RWPE2 (cell line): Measurements from ENCODE around the gene SLC25A21.

Source experiments
- ATAC-seq: fragments of 200-7000 bp; cut with Tn5 transposase; 3 replicates; pipeline ENCODE4 v1.9.1; 2021; ENCODE audit warnings: low read depth
- DNase-seq: peaks from one replicate; pipeline ENCODE4 v3.0.0-alpha.2; 2020; ENCODE audit warnings: low spot score
- H3K27ac ChIP-seq: fragments of 450-650 bp; 2 replicates; pipeline ENCODE4 v1.5.1; 2017; ENCODE audit warnings: mild to moderate bottlenecking; ENCODE audit not compliant: poor library complexity, severe bottlenecking
- H3K27me3 ChIP-seq: fragments of 250-450 bp; sonication (Bioruptor Pico); 2 replicates; pipeline ENCODE4 v1.5.1; 2021; ENCODE audit warnings: mild to moderate bottlenecking, moderate library complexity; ENCODE audit not compliant: insufficient read depth, poor library complexity, severe bottlenecking
- H3K36me3 ChIP-seq: fragments of 250-450 bp; sonication (Bioruptor Pico); 2 replicates; pipeline ENCODE4 v1.5.1; 2020; ENCODE audit warnings: low read depth, mild to moderate bottlenecking, moderate library complexity
- H3K4me1 ChIP-seq: fragments of 250-450 bp; sonication (Bioruptor Pico); 2 replicates; pipeline ENCODE4 v1.5.1; 2021; ENCODE audit warnings: mild to moderate bottlenecking, moderate library complexity; ENCODE audit not compliant: insufficient read depth, poor library complexity, severe bottlenecking
- H3K4me3 ChIP-seq: fragments of 250-450 bp; sonication (Bioruptor Pico); 2 replicates; pipeline ENCODE4 v1.5.1; 2021; ENCODE audit warnings: mild to moderate bottlenecking, moderate library complexity; ENCODE audit not compliant: severe bottlenecking
- H3K9me3 ChIP-seq: fragments of 250-450 bp; sonication (Bioruptor Pico); 2 replicates; pipeline ENCODE4 v1.5.1; 2021; ENCODE audit warnings: mild to moderate bottlenecking, moderate library complexity; ENCODE audit not compliant: severe bottlenecking
- TF ChIP-seq, protein P1 (sequence below): fragments of 450-650 bp; IDR thresholded peaks from one replicate; pipeline ENCODE4 v1.5.1; 2017; ENCODE audit warnings: mild to moderate bottlenecking, moderate library complexity; ENCODE audit not compliant: poor library complexity, severe bottlenecking

Gene SLC25A21

DNA sequence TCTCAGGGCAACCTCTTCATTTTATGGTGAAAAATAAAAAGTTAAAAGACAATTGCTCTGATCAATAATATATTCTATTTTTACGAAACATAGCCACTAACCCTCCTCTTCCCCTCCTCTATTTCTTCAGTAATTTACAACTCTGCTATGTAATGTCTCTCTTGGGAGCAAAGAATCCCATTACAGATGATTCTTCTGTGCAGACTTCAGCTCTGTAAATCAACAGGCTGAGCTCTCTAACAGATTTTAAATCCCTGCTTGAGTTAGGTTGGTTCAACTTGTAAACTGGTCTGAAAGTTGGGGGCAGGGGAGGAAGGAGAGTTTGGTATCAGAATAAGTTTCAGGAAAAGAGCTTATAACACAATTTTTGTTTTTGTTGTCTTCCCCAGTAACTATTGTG lies 151.0 kb downstream of the SLC25A21 start:
- TF ChIP-seq, protein P1, sequence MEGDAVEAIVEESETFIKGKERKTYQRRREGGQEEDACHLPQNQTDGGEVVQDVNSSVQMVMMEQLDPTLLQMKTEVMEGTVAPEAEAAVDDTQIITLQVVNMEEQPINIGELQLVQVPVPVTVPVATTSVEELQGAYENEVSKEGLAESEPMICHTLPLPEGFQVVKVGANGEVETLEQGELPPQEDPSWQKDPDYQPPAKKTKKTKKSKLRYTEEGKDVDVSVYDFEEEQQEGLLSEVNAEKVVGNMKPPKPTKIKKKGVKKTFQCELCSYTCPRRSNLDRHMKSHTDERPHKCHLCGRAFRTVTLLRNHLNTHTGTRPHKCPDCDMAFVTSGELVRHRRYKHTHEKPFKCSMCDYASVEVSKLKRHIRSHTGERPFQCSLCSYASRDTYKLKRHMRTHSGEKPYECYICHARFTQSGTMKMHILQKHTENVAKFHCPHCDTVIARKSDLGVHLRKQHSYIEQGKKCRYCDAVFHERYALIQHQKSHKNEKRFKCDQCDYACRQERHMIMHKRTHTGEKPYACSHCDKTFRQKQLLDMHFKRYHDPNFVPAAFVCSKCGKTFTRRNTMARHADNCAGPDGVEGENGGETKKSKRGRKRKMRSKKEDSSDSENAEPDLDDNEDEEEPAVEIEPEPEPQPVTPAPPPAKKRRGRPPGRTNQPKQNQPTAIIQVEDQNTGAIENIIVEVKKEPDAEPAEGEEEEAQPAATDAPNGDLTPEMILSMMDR, result no peak
- H3K4me3 ChIP-seq, result no peak overlapping the region
- no peaks in the 10 kb centered on the region for H3K9me3 ChIP-seq
- DNase-seq (no peak), ATAC-seq (no peak)
- H3K27me3 ChIP-seq, result no peaks in the 10 kb centered on the region
- H3K36me3 ChIP-seq, result no peaks in the 10 kb centered on the region
- no peaks in the 10 kb centered on the region for H3K4me1 ChIP-seq
- H3K27ac ChIP-seq, result no peak overlapping the region

DNA sequence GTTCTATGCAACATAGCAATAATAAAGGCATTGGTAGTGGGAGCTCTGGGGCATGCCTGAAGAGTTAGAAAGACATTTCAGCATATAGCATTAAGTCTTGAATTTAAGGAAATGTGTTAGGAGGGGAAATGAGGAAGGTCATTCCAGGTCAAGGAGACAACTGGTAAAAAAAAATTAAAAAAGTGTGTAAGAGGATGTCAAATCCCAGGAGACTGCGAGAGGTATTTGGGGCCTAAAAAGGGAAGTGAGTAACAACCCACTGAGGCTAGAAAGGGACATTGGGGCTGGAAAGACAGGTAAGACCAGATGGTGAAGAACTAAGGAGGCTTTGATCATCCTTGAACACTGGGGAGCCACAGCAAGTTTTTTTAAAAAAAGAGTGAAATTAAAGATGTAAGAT lies 152.9 kb downstream of the SLC25A21 start:
- DNase-seq, result no peak
- TF ChIP-seq, protein P1, result no peak
- Histone ChIP-seq H3K27me3 (no peaks in the 10 kb centered on the region), H3K27ac (no peak overlapping the region), H3K36me3 (no peaks in the 10 kb centered on the region), H3K4me1 (no peaks in the 10 kb centered on the region), H3K9me3 (no peaks in the 10 kb centered on the region), H3K4me3 (no peak overlapping the region)
- no peak for ATAC-seq

DNA sequence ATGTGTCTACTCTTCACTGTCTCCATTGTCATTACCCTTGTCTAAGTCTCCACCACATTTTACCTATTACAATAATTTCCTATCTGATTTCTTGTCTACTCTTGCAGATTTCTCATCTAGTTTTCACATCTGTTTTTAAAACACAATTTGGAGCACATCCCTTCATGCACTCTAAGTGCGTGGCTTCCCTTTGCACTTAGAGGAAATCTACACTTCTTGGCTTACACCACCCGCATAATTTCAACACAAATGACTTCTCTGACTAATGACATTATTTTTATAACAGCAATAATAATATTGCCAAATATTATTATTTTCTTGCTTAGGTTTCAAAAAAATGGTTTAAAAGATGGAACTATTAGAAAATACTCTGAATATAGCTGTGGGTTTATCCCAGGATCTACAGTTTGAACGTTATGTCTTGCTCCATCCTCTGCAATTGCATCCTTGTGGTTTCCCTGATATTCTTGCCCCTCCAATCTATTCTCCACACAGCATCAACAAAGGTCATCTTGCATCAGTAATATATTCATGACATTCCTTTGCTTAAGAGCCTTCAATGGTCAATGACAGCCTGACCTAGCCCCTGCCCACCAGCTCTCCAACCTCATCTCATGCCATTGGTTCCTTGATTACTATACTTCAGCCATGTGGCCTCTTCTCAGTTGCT lies 153.7 kb downstream of the SLC25A21 start:
- ATAC-seq (no peak), DNase-seq (no peak)
- TF ChIP-seq, protein P1, result no peak
- H3K4me3 ChIP-seq, result no peak overlapping the region
- no peaks in the 10 kb centered on the region for H3K9me3 ChIP-seq
- no peaks in the 10 kb centered on the region for H3K4me1 ChIP-seq
- H3K27me3 ChIP-seq, result no peaks in the 10 kb centered on the region
- H3K36me3 ChIP-seq, result no peaks in the 10 kb centered on the region
- H3K27ac ChIP-seq, result no peak overlapping the region

DNA sequence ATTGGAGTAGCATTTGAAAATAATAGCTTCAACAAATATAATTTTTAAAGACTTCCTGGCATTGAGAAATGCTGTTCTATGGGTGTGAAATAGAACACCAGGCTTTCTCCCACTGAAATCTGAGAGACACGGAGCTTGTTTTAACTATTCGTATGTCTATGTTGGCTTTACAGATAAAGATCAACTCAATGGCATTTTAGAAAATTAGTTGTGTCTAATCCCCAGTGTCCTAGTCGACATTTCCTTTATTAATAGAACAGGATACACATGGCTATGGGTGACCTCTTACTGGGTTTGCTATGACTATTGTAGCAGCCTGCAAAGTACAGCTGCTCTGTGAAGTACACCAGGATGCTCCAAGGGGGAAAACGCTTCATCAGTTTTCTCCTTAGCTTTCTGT lies 159.3 kb downstream of the SLC25A21 start:
- TF ChIP-seq, protein P1, result no peak
- no peaks in the 10 kb centered on the region for H3K27me3 ChIP-seq
- H3K4me3 ChIP-seq, result no peak overlapping the region
- no peaks in the 10 kb centered on the region for H3K36me3 ChIP-seq
- ATAC-seq (no peak), DNase-seq (no peak)
- H3K4me1 ChIP-seq, result no peaks in the 10 kb centered on the region
- H3K9me3 ChIP-seq, result no peaks in the 10 kb centered on the region
- no peak overlapping the region for H3K27ac ChIP-seq

DNA sequence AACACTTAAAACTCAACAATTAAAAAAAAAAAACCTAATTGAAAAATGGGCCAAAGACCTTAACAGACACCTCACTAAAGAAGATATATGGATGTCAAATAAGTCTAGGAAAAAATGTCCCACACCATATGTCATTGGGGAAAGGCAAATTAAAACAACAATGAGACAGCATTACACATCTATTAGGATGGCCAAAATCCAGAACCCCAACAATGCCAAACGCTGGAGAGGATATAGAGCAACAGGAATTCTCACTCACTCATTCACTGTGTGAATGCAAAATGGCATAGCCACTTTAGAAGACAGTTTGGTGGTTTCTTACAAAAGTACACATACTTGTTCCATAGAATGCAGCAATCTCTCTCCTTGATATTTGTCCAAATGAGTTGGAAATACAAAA lies 173.7 kb downstream of the SLC25A21 start:
- ATAC-seq, result no peak

More for the DNA sequence above, 173.7 kb downstream of the SLC25A21 start:
- Histone ChIP-seq H3K27me3 (no peaks in the 10 kb centered on the region), H3K9me3 (no peaks in the 10 kb centered on the region), H3K36me3 (no peaks in the 10 kb centered on the region), H3K4me3 (no peak overlapping the region), H3K27ac (no peak overlapping the region), H3K4me1 (peaks cover 9% of the 10 kb centered on the region)
- TF ChIP-seq, protein P1, result no peak
- DNase-seq, result no peak
